GM21786 (cell line): ENCODE data around the gene CDC42SE2.

Experiments
- ATAC-seq: cut with Tn5 transposase; IDR thresholded peaks from one replicate; pipeline ENCODE4 v1.9.1; 2021; ENCODE audit not compliant: unreplicated experiment

Gene CDC42SE2

DNA sequence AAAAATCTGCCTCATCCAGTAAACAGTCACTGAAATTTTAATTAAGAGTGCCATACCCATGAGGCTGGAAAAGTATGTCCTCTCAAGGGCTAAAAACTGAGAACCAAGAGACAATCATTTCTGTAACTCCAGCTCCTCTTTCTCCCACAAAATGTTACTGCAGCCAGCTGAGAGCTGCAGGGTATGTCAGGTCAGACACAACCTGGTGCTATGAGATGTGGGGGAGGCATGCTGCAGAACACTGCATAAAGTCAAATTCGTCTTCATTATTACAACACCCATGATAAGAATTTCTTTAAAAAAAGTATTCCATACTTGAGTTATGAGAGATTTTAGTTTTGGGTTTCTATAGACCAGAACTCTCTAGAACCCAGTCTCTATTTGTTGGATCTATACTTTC lies 162.2 kb downstream of the CDC42SE2 start:
- ATAC-seq = no peak

- ATAC-seq = no peak
Measured at GRCh38 chr5:131430794-131431193, 166.9 kb downstream of the CDC42SE2 start.

DNA sequence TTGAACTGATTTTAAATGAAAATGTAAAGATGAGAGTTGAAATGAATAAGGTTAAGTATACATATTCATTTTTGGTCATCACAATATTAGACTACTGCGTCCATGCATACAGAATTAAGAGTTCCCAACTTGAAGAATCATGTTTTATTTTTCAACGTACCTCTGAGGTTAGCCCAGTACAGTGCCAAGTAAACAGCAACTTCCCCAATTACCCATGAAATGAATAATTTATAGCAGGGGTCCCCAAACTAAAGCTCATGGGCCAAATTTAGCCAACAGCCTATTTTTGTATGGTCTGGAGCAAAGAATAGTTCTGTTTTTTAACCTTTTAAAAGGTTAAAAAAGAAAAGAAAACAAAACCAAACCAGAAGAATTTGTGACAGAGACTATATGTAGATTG lies 167.9 kb downstream of the CDC42SE2 start:
- no peak for ATAC-seq

GRCh38 chr5:131433109-131433508 lies 169.3 kb downstream of the CDC42SE2 start:
- ATAC-seq = no peak

DNA sequence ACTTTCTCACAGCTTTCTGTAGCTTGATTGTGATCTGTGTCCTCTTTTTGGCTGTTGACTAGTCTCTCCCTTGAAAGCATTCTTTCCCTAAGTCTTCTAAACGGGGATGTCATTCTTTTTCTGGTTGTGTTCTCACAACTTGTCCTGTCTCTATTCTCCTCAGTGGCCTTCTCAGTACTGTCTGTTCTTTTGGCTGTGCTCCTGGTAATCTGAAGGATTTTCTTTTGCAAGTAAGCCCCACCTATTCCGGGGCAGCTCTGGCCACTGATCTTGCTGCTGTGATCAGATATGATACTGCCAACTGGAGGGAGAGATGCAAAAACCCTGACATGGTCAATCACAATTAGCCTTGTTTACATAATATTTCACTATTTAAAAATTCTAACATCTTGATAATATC lies 172.2 kb downstream of the CDC42SE2 start:
- no peak for ATAC-seq

DNA sequence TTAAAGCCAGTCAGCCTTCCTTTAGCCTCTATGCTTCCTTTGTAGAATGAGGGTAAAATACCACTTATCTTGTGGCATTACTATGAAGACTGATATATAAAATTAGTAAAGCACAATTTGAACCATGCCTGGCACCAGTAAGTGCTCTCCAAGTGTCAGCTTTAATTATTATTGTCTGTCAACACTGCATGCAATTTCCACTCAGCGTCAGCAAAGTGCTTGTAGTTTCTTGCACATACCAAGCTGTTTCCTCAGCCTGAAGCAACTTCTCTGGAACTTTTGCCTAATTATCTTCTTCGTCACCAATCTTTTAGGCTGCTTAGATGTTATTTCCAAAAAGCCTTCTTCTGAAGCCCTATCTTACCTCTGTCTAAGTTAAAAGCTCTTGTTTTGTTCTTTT lies 177.3 kb downstream of the CDC42SE2 start:
- ATAC-seq = no peak
